GM12892 (cell line): Measurements from ENCODE around the gene MSANTD2.

Source experiments
- POLR2A ChIP-seq: IDR thresholded peaks from 2 replicates; pipeline ENCODE4 v1.6.1; 2011; ENCODE audit warnings: low read depth, low read length, control low read depth
- POLR2AphosphoS5 ChIP-seq: IDR thresholded peaks from 2 replicates; pipeline ENCODE4 v1.6.1; 2011; ENCODE audit warnings: low read depth, low read length, control low read depth
- TAF1 ChIP-seq: IDR thresholded peaks from 2 replicates; pipeline ENCODE4 v1.6.1; 2011; ENCODE audit warnings: low read depth, mild to moderate bottlenecking, control low read depth, low read length, borderline replicate concordance

DNA sequence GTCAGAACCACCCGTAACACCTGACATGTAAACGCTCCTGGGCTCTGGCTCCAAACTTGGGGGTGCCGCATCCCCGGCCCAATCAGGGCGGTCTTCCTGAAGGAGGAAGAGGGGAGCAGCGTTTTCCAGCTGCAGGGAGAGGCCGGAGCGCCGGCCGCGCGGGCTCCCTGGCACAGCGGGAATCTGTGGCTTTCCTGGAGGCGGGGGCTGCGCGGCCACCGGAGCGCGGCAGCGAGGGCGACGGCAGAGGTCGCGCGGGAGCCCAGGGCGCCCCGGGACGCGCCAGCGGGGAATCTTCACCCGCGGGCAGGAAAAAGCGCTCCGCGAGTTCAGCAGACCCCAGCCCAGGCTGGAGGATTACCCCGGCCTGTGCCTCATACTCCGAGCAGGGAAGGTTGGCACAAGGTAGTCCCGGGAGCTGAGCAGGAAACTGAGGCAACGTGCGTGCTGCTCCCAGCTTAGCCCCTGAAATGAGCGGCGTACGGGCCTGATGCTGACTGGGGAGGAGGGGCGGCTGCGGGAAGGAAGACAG lies 37.5 kb downstream of the MSANTD2 start:
- TF ChIP-seq POLR2A (no peak), TAF1 (no peak), POLR2AphosphoS5 (no peak)
